Fibroblast of lung (primary cell): ENCODE results near the gene RYR1.

Source experiments
- EZH2 ChIP-seq: IDR thresholded peaks from 2 replicates; pipeline ENCODE4 v1.5.1; 2012; ENCODE audit warnings: low read length, control low read depth, mild to moderate bottlenecking; ENCODE audit errors: missing control alignments
- TF ChIP-seq, protein P1 (sequence below), 2 donors: IDR thresholded peaks in 1 of 2; conservative IDR thresholded peaks in 1 of 2; 1 replicate in 1 of 2; 2 replicates in 1 of 2; pipeline ENCODE4 v1.5.1; 2011 to 2012; ENCODE audit warnings: low read length in 2 of 2, control low read depth in 1 of 2, inconsistent platforms in 1 of 2, low read depth in 1 of 2, mild to moderate bottlenecking in 1 of 2

- TF ChIP-seq, protein P1, sequence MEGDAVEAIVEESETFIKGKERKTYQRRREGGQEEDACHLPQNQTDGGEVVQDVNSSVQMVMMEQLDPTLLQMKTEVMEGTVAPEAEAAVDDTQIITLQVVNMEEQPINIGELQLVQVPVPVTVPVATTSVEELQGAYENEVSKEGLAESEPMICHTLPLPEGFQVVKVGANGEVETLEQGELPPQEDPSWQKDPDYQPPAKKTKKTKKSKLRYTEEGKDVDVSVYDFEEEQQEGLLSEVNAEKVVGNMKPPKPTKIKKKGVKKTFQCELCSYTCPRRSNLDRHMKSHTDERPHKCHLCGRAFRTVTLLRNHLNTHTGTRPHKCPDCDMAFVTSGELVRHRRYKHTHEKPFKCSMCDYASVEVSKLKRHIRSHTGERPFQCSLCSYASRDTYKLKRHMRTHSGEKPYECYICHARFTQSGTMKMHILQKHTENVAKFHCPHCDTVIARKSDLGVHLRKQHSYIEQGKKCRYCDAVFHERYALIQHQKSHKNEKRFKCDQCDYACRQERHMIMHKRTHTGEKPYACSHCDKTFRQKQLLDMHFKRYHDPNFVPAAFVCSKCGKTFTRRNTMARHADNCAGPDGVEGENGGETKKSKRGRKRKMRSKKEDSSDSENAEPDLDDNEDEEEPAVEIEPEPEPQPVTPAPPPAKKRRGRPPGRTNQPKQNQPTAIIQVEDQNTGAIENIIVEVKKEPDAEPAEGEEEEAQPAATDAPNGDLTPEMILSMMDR (conservative IDR thresholded peaks at IDR 0.05 in 1 of 2, IDR thresholded peaks at IDR 0.05 in 1 of 2; ENCODE audit: low read depth in 1 of 2, low read length in 2 of 2): no peak
- no peak for TF ChIP-seq EZH2
Observed at GRCh38 chr19:38561658-38562057, 128.2 kb downstream of the RYR1 start.
